Measurements from ENCODE around the gene DUOX1.

DUOX1 gene

GRCh38 chr15:45212493-45212892 is 82.7 kb downstream of the DUOX1 start:
- H3K9me3 ChIP-seq (ENCODE audit: low read length), result no peaks in the 10 kb centered on the region
- H3K27ac ChIP-seq (ENCODE audit: low read depth, low read length), result no peak overlapping the region
- H3K4me3 ChIP-seq (ENCODE audit: low read depth in 1 of 2, low read length in 2 of 2), result no peak overlapping the region
- no peaks in the 10 kb centered on the region for H3K27me3 ChIP-seq (ENCODE audit: control insufficient read depth in 1 of 2, insufficient read depth in 2 of 2, low read length in 2 of 2)
- H3K9ac ChIP-seq (ENCODE audit: low read length), result no peak overlapping the region
- H3K4me1 ChIP-seq (ENCODE audit: insufficient read depth, low read length), result no peaks in the 10 kb centered on the region
- H3K36me3 ChIP-seq (ENCODE audit: insufficient read depth, low read length), result no peaks in the 10 kb centered on the region
